Esophagus muscularis mucosa (tissue), 4 donors: ENCODE results near the gene ZFYVE27.

ENCODE experiments used
- CTCF ChIP-seq, 3 experiments: fragments of 200-600 bp in 2 of 3; fragments of 450-650 bp in 1 of 3; sonication (generic) in 2 of 3; IDR thresholded peaks; one replicate each; pipeline ENCODE4 v1.5.1; 2017 to 2019; ENCODE audit warnings: antibody characterized with exemption in 3 of 3, mild to moderate bottlenecking in 2 of 3, moderate library complexity in 1 of 3
- EP300 ChIP-seq: sonication (generic); formaldehyde crosslinking; IDR thresholded peaks from one replicate; pipeline ENCODE4 v1.6.1; 2017; ENCODE audit warnings: antibody characterized with exemption
- POLR2A ChIP-seq: fragments of 450-650 bp; IDR thresholded peaks from one replicate; pipeline ENCODE4 v1.6.1; 2017; ENCODE audit warnings: antibody characterized with exemption, moderate library complexity, mild to moderate bottlenecking, low read depth
- POLR2AphosphoS5 ChIP-seq, 2 donors: sonication (generic); formaldehyde crosslinking; IDR thresholded peaks; one replicate each; pipeline ENCODE4 v1.6.1; 2017; ENCODE audit warnings: antibody characterized with exemption in 2 of 2

GRCh38 chr10:97773096-97773495 is 36.2 kb downstream of the ZFYVE27 start:
- no peak for TF ChIP-seq POLR2AphosphoS5 (IDR thresholded peaks at IDR 0.05)
- no peak for TF ChIP-seq POLR2A
- no peak for TF ChIP-seq CTCF (IDR thresholded peaks at IDR 0.05)
- no peak for TF ChIP-seq EP300
